ENCODE measurements around the gene POU3F1.

POU3F1 gene

DNA sequence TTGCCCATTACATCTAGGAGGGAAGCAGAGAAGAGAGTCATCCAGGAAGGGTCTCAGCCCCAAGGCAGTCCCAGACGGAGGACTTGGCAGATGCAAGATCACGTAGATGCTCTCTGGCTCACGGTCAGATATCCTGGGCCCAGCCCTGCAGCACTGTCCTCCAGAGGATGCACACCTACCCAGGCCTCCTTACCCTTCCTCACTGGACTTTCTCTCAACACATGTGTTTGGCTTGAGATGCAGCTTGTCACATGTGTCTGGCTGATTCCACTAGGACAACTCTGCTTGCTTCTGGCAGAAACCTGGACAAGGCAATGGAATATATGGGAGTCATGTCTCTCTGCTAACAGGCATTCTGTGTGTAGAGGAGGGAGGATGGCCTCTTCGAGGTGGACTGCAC, 32.4 kb upstream of the POU3F1 start:
- Histone ChIP-seq H2BK15ac (ENCODE audit: low read length) (no peak overlapping the region), H2AK5ac (ENCODE audit: low read depth, low read length) (no peak overlapping the region), H3K27me3 (ENCODE audit: control insufficient read depth in 3 of 3, insufficient read depth in 3 of 3, low read depth in 1 of 3, low read length in 3 of 3) (no peaks in the 10 kb centered on the region), H4K91ac (ENCODE audit: low read depth, low read length, poor library complexity) (no peak overlapping the region), H4K8ac (ENCODE audit: low read depth, low read length) (no peak overlapping the region), H3K14ac (ENCODE audit: low read length) (no peak overlapping the region), H2BK120ac (ENCODE audit: low read depth, low read length) (no peak overlapping the region), H3K9ac (ENCODE audit: low read depth, low read length, poor library complexity) (no peak overlapping the region), H3K4ac (ENCODE audit: low read length) (no peak overlapping the region), H2BK5ac (ENCODE audit: low read length) (no peak overlapping the region), H3K9me3 (replicated peaks in 1 of 2; ENCODE audit: control insufficient read depth in 2 of 2, insufficient read depth in 1 of 2, low read depth in 1 of 2, low read length in 2 of 2) (no peaks in the 10 kb centered on the region), H3K23ac (ENCODE audit: low read depth, low read length, poor library complexity) (no peak overlapping the region), H3K4me1 (ENCODE audit: control insufficient read depth in 2 of 2, insufficient read depth in 1 of 2, low read depth in 1 of 2, low read length in 2 of 2) (peaks cover 17 to 22% of the 10 kb centered on the region in 2 donors), H3K79me1 (ENCODE audit: low read depth, low read length) (no peaks in the 10 kb centered on the region), H3K27ac (replicated peaks; ENCODE audit: low read length) (no peak overlapping the region), H2AFZ (ENCODE audit: low read length) (no peak overlapping the region), H3K4me3 (ENCODE audit: low read length in 2 of 2) (no peak overlapping the region), H3K4me2 (ENCODE audit: insufficient read depth, low read length, poor library complexity, severe bottlenecking) (no peak overlapping the region), H3K36me3 (replicated peaks in 1 of 2; ENCODE audit: control insufficient read depth in 2 of 2, insufficient read depth in 2 of 2, low read length in 2 of 2) (peaks cover 0 to 17% of the 10 kb centered on the region in 2 donors), H2BK12ac (ENCODE audit: low read length) (no peak overlapping the region), H3K18ac (ENCODE audit: low read length) (no peak overlapping the region)
- no peak for DNase-seq (ENCODE audit: low spot score)
- no CpG with 5 or more reads among the region's 4 CpGs for WGBS, 2 donors (ENCODE audit: extremely low coverage in 2 of 2, insufficient read length in 2 of 2, insufficient replicate concordance in 1 of 2)

DNA sequence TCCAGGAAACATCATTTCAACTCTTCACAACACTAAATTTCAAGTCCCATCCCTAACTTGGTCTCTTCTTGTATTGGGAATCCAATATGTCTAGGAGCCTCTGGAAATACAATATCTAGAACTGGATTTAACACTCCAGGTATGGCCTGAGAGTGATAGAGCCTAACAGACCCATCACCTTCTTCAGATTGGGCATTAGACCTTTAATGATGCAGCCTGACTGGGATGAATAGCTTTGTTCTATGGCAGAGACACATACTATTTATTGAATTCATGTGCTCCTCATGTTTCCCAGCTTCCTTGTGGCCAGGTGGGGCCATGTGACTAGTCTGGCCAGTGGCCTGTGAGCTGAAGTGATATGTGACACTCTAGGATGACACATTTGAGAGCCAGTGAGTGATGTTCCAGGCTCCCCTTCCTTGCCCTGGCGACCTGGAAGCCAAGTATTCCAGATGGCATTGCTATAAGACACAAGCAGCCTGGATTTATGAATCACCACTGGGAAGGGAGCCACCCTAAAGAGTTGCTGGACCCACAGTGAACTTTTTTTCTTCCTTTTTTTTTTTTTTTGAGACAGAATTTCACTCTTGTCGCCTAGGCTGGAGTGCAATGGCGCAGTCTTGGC, 31.0 kb upstream of the POU3F1 start:
- no peaks in the 10 kb centered on the region for H3K9me3 ChIP-seq (replicated peaks in 1 of 2; ENCODE audit: control insufficient read depth in 2 of 2, insufficient read depth in 1 of 2, low read depth in 1 of 2, low read length in 2 of 2)
- no peaks in the 10 kb centered on the region for H3K27me3 ChIP-seq (ENCODE audit: control insufficient read depth in 3 of 3, insufficient read depth in 3 of 3, low read depth in 1 of 3, low read length in 3 of 3)
- H3K79me1 ChIP-seq (ENCODE audit: low read depth, low read length) = no peaks in the 10 kb centered on the region
- no peak overlapping the region for H2BK5ac ChIP-seq (ENCODE audit: low read length)
- no peak overlapping the region for H2BK120ac ChIP-seq (ENCODE audit: low read depth, low read length)
- peaks cover 0 to 17% of the 10 kb centered on the region in 2 donors for H3K36me3 ChIP-seq (replicated peaks in 1 of 2; ENCODE audit: control insufficient read depth in 2 of 2, insufficient read depth in 2 of 2, low read length in 2 of 2)
- H2BK15ac ChIP-seq (ENCODE audit: low read length) = no peak overlapping the region
- H3K23ac ChIP-seq (ENCODE audit: low read depth, low read length, poor library complexity) = no peak overlapping the region
- H2BK12ac ChIP-seq (ENCODE audit: low read length) = no peak overlapping the region
- H3K4me3 ChIP-seq (ENCODE audit: low read length in 2 of 2) = no peak overlapping the region
- H4K91ac ChIP-seq (ENCODE audit: low read depth, low read length, poor library complexity) = no peak overlapping the region
- no CpG with 5 or more reads among the region's 3 CpGs for WGBS, 2 donors (ENCODE audit: extremely low coverage in 2 of 2, insufficient read length in 2 of 2, insufficient replicate concordance in 1 of 2)
- H3K14ac ChIP-seq (ENCODE audit: low read length) = no peak overlapping the region
- peaks cover 17 to 28% of the 10 kb centered on the region in 2 donors for H3K4me1 ChIP-seq (ENCODE audit: control insufficient read depth in 2 of 2, insufficient read depth in 1 of 2, low read depth in 1 of 2, low read length in 2 of 2)
- no peak overlapping the region for H3K9ac ChIP-seq (ENCODE audit: low read depth, low read length, poor library complexity)
- no peak overlapping the region for H2AFZ ChIP-seq (ENCODE audit: low read length)
- no peak overlapping the region for H3K27ac ChIP-seq (replicated peaks; ENCODE audit: low read length)
- no peak overlapping the region for H3K4me2 ChIP-seq (ENCODE audit: insufficient read depth, low read length, poor library complexity, severe bottlenecking)
- no peak overlapping the region for H2AK5ac ChIP-seq (ENCODE audit: low read depth, low read length)
- H3K4ac ChIP-seq (ENCODE audit: low read length) = no peak overlapping the region
- DNase-seq (ENCODE audit: low spot score) = no peak
- no peak overlapping the region for H3K18ac ChIP-seq (ENCODE audit: low read length)
- H4K8ac ChIP-seq (ENCODE audit: low read depth, low read length) = no peak overlapping the region

DNA sequence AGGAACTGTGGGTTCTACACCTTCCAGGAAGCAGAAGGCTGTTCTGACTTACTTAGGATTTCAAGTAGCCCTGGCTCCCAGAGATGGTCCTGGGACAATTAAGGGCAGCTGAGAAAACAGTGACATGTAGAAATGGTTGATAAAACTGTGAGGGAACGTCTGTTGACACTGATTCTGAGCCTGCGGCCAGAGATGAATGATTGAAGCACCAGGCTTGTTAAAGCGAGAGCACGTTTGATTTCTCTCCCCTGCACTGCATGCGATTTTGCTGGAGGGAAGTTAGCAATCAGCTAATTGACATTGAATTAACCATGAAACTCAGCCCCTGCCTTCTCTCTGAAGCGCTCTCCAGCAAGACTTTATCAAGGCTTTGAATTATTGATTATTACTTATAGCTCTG, 29.9 kb upstream of the POU3F1 start:
- H3K23ac ChIP-seq (ENCODE audit: low read depth, low read length, poor library complexity) = no peak overlapping the region
- no peak overlapping the region for H4K8ac ChIP-seq (ENCODE audit: low read depth, low read length)
- H3K9ac ChIP-seq (ENCODE audit: low read depth, low read length, poor library complexity) = no peak overlapping the region
- H3K27ac ChIP-seq (replicated peaks; ENCODE audit: low read length) = no peak overlapping the region
- DNase-seq (ENCODE audit: low spot score) = no peak
- no CpG with 5 or more reads among the region's 6 CpGs for WGBS, 2 donors (ENCODE audit: extremely low coverage in 2 of 2, insufficient read length in 2 of 2, insufficient replicate concordance in 1 of 2)
- no peak overlapping the region for H3K18ac ChIP-seq (ENCODE audit: low read length)
- H3K4me1 ChIP-seq (ENCODE audit: control insufficient read depth in 2 of 2, insufficient read depth in 1 of 2, low read depth in 1 of 2, low read length in 2 of 2) = peaks cover 17 to 40% of the 10 kb centered on the region in 2 donors
- H3K36me3 ChIP-seq (replicated peaks in 1 of 2; ENCODE audit: control insufficient read depth in 2 of 2, insufficient read depth in 2 of 2, low read length in 2 of 2) = peaks cover 0 to 25% of the 10 kb centered on the region in 2 donors
- no peak overlapping the region for H2AK5ac ChIP-seq (ENCODE audit: low read depth, low read length)
- no peaks in the 10 kb centered on the region for H3K9me3 ChIP-seq (replicated peaks in 1 of 2; ENCODE audit: control insufficient read depth in 2 of 2, insufficient read depth in 1 of 2, low read depth in 1 of 2, low read length in 2 of 2)
- no peak overlapping the region for H2BK5ac ChIP-seq (ENCODE audit: low read length)
- no peaks in the 10 kb centered on the region for H3K27me3 ChIP-seq (ENCODE audit: control insufficient read depth in 3 of 3, insufficient read depth in 3 of 3, low read depth in 1 of 3, low read length in 3 of 3)
- no peak overlapping the region for H4K91ac ChIP-seq (ENCODE audit: low read depth, low read length, poor library complexity)
- no peak overlapping the region for H2BK15ac ChIP-seq (ENCODE audit: low read length)
- no peak overlapping the region for H3K4me3 ChIP-seq (ENCODE audit: low read length in 2 of 2)
- H3K4me2 ChIP-seq (ENCODE audit: insufficient read depth, low read length, poor library complexity, severe bottlenecking) = no peak overlapping the region
- H3K14ac ChIP-seq (ENCODE audit: low read length) = no peak overlapping the region
- no peak overlapping the region for H2AFZ ChIP-seq (ENCODE audit: low read length)
- H3K4ac ChIP-seq (ENCODE audit: low read length) = no peak overlapping the region
- no peaks in the 10 kb centered on the region for H3K79me1 ChIP-seq (ENCODE audit: low read depth, low read length)
- H2BK12ac ChIP-seq (ENCODE audit: low read length) = no peak overlapping the region
- H2BK120ac ChIP-seq (ENCODE audit: low read depth, low read length) = no peak overlapping the region

DNA sequence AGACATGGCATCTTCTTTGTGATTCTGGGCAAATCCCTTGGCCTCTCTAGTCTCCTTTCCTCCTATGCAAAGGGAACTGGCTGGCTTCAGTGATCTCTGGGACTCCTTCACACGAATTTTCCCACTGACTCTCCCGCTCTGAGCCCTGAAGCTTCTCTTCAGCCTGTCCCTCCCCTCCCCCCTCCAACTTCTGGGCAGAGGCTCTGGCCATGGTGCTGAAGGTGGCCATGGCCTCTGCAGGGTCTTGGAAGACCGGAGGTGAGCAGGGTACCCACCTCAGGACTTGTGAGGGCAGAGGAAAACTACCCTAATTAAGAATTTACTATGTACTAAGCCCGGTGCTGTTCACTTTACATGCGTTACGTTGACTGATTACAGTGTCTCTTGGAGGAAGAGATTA, 29.4 kb upstream of the POU3F1 start:
- H2BK12ac ChIP-seq (ENCODE audit: low read length) = no peak overlapping the region
- H3K4me3 ChIP-seq (ENCODE audit: low read length in 2 of 2) = no peak overlapping the region
- peak; percentile 57 for DNase-seq (ENCODE audit: low spot score)
- H3K27me3 ChIP-seq (ENCODE audit: control insufficient read depth in 3 of 3, insufficient read depth in 3 of 3, low read depth in 1 of 3, low read length in 3 of 3) = no peaks in the 10 kb centered on the region
- no peak overlapping the region for H4K8ac ChIP-seq (ENCODE audit: low read depth, low read length)
- no peaks in the 10 kb centered on the region for H3K9me3 ChIP-seq (replicated peaks in 1 of 2; ENCODE audit: control insufficient read depth in 2 of 2, insufficient read depth in 1 of 2, low read depth in 1 of 2, low read length in 2 of 2)
- H3K79me1 ChIP-seq (ENCODE audit: low read depth, low read length) = no peaks in the 10 kb centered on the region
- no peak overlapping the region for H4K91ac ChIP-seq (ENCODE audit: low read depth, low read length, poor library complexity)
- H3K27ac ChIP-seq (replicated peaks; ENCODE audit: low read length) = no peak overlapping the region
- H3K18ac ChIP-seq (ENCODE audit: low read length) = no peak overlapping the region
- H3K4me2 ChIP-seq (ENCODE audit: insufficient read depth, low read length, poor library complexity, severe bottlenecking) = no peak overlapping the region
- peaks cover 0 to 25% of the 10 kb centered on the region in 2 donors for H3K36me3 ChIP-seq (replicated peaks in 1 of 2; ENCODE audit: control insufficient read depth in 2 of 2, insufficient read depth in 2 of 2, low read length in 2 of 2)
- no peak overlapping the region for H2BK120ac ChIP-seq (ENCODE audit: low read depth, low read length)
- no peak overlapping the region for H2AK5ac ChIP-seq (ENCODE audit: low read depth, low read length)
- WGBS, 2 donors (ENCODE audit: extremely low coverage in 2 of 2, insufficient read length in 2 of 2, insufficient replicate concordance in 1 of 2) = no CpG with 5 or more reads among the region's 6 CpGs
- no peak overlapping the region for H3K9ac ChIP-seq (ENCODE audit: low read depth, low read length, poor library complexity)
- no peak overlapping the region for H2AFZ ChIP-seq (ENCODE audit: low read length)
- peaks cover 17 to 40% of the 10 kb centered on the region in 2 donors for H3K4me1 ChIP-seq (ENCODE audit: control insufficient read depth in 2 of 2, insufficient read depth in 1 of 2, low read depth in 1 of 2, low read length in 2 of 2)
- no peak overlapping the region for H3K4ac ChIP-seq (ENCODE audit: low read length)
- H2BK5ac ChIP-seq (ENCODE audit: low read length) = no peak overlapping the region
- H3K14ac ChIP-seq (ENCODE audit: low read length) = no peak overlapping the region
- no peak overlapping the region for H2BK15ac ChIP-seq (ENCODE audit: low read length)
- no peak overlapping the region for H3K23ac ChIP-seq (ENCODE audit: low read depth, low read length, poor library complexity)
